GF-D8 (cell line): Measurements from ENCODE around the gene CHMP6.

Experiments used
- DNase-seq: peaks from one replicate; lab custom pipeline; 2025; lab: John Stamatoyannopoulos, UW

Gene CHMP6

GRCh38 chr17:80956321-80957190 is 35.1 kb upstream of the CHMP6 start:
- no peak for DNase-seq

- no peak for DNase-seq
Observed at GRCh38 chr17:80957461-80957941, 34.1 kb upstream of the CHMP6 start.

- DNase-seq: no peak
Observed at GRCh38 chr17:80959330-80960036, 32.2 kb upstream of the CHMP6 start.

GRCh38 chr17:80960037-80960796 is 31.4 kb upstream of the CHMP6 start:
- DNase-seq: no peak

GRCh38 chr17:80960797-80961452 is 30.7 kb upstream of the CHMP6 start:
- no peak for DNase-seq

GRCh38 chr17:80961541-80962330 is 29.9 kb upstream of the CHMP6 start:
- no peak for DNase-seq

- DNase-seq: no peak
Observed at GRCh38 chr17:80962356-80963329, 29.0 kb upstream of the CHMP6 start.

GRCh38 chr17:80963812-80964543 is 27.7 kb upstream of the CHMP6 start:
- no peak for DNase-seq

GRCh38 chr17:80964544-80964856 is 27.1 kb upstream of the CHMP6 start:
- no peak for DNase-seq

GRCh38 chr17:80964859-80965580 is 26.6 kb upstream of the CHMP6 start:
- DNase-seq: no peak

GRCh38 chr17:80965606-80966005 is 26.0 kb upstream of the CHMP6 start:
- no peak for DNase-seq

GRCh38 chr17:80967404-80967872 is 24.2 kb upstream of the CHMP6 start:
- no peak for DNase-seq

GRCh38 chr17:80968602-80969029 is 23.0 kb upstream of the CHMP6 start:
- no peak for DNase-seq

GRCh38 chr17:80969030-80969673 is 22.5 kb upstream of the CHMP6 start:
- no peak for DNase-seq

- DNase-seq: no peak
Observed at GRCh38 chr17:80969674-80970043, 22.0 kb upstream of the CHMP6 start.

GRCh38 chr17:80970044-80970761 is 21.4 kb upstream of the CHMP6 start:
- DNase-seq: no peak
